Right renal pelvis (tissue), 4 donors: ENCODE measurements around the gene CEBPZOS. TPM values are rescaled to one million over a fixed set of nuclear protein-coding genes. Genes with fewer than 3 reads are reported as not detected.

Source experiments
- DNase-seq, 4 donors: peaks; one replicate each; pipeline ENCODE4 v3.0.0-alpha.2; 2013; ENCODE audit warnings: low read depth in 4 of 4, low spot score in 3 of 4, missing footprints in 1 of 4
- polyA plus RNA-seq, 4 donors: library from polyadenylated mRNA; unstranded; fragments of 120-200 nt; gene quantifications; one replicate each; pipeline ENCODE4 v1.2.1, GENCODE V29; 2013; ENCODE audit not compliant: insufficient read length in 4 of 4

Gene CEBPZOS
- 10 to 100 TPM; 49.8 to 68.2 (median 61.7) TPM for polyA plus RNA-seq

DNA sequence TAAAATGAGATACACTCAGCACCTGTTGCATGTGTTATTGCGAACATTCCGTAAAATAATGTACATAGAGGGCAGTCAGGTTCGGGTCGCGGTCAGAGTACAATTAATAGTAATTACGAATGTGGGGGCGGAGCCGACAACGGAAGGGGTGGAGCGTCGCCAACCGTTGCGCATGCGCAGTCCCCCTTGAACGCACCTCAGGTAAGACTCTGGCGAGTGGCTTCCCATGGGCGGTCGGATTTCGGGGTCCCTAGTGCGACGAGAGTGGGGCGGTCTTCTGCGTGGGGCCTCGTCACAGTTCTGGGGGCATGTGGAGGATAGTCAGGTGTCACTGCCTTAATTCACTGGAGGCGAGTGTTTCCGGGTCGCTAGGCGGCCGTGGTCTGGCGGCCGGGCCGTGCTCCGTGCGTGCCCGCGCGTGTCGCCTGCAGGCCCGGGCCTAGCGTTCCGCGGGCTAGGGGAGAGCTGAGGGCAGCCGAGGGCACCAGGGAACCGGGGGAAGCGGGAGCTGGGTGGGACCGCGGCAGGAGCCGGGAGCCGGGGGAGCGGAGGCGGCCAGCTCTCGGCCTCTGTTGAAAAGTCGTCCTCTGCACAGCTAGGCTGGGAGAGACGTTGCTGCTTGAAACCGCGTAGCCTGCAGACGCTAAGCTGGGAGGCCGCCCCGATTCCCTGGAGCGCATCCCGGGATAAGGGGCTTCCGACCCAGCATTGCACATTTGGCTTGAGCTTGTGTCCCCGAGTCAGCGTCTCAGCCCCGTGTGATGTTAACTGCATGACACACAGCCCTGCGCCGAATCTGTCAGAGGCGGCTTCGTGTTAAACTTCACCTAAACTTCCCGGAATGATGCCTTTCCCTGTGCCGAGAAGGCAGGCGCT is at the start of gene CEBPZOS:
TSS of gene CEBPZOS (plus strand) at position 177 of the 876 bp plus-strand sequence. CDS start 3,209 bp downstream, outside the sequence.
- peak; percentile 72 to 87 (median 76) for DNase-seq

DNA sequence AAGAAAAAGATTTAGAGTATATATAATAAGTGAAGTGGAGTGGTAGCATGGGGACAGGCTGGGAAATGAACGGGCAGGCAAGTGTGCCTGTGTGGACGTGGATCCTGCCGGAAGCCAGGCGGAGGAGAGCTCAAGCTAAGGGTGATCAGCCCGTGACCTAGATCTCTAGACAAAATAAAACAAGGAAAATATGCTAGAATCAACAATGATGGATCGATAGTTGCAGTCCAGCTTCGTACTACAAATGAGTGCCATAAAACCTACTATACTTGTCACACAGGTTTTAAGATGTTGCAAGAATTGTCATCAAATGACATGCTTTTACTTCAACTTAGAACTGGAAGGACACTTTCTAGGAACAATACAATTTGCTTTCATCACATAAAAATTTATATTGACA is 48.0 kb upstream of the CEBPZOS start:
- no peak for DNase-seq

DNA sequence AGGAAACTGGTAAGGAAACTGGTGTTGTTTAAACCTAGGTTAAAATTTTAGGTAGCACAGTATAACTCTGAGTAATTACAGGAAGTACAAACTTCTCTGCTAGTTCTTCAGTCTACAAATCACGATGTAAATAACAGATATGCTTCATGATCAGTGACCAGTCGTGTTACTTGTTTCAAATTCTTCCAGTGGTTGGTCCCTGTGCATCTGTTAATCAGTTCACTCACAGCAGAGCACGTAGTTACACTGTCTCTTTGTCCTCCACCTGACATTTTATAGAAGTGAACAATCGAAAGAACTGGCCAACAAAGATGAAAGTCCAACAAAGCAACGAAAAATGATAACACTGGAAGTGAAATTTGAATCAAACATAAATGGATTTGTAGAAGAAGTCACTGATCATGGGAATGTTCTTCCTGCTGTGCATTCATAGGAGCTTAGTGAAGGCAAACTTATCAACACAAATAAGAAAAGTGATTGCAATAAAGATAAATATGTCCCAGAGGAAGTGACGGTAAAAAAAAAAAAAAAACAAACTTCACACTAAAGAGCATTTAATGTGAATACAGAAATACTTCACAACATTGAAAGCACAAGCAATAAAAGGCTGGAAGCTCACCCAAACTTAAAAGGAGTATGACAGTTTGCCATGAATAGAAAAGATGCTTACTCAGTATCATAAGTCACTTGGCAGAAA is 46.5 kb upstream of the CEBPZOS start:
- DNase-seq: no peak

DNA sequence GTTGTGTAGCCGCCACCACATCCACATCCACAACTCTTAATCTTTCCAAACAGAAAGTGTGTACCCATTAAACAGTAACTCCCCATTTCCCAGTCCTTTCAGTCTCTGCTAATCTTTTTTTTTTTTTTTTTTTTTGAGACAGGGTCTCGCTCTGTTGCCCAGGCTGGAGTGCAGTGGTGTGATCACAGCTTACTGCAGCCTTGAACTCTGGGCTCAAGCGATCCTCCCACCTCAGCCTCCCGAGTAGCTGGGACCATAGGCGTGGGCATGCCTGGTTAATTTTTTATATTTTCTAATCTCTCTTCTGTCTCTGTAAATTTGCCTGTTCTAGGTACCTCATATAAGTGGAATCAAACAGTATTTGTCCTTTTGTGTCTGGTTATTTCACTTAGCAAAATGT is 43.1 kb upstream of the CEBPZOS start:
- no peak for DNase-seq

DNA sequence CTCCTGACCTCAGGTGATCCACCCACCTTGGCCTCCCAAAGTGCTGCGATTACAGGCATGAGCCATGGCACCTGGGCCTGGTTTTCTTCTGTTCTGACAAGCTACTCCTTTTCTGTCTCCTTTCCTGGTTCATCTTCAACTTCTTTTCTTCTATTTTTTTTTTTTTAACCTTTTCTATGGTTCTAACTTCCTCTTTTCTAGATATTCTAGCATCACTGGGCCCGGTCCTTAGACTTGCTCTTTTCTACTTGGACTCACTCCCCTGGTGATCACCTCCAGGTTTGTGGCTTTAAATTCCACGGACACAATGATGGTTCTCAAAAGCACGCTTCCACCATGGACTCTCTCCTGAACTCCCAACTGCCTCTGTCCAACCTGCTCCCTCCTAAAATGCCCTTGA is 41.5 kb upstream of the CEBPZOS start:
- no peak for DNase-seq

DNA sequence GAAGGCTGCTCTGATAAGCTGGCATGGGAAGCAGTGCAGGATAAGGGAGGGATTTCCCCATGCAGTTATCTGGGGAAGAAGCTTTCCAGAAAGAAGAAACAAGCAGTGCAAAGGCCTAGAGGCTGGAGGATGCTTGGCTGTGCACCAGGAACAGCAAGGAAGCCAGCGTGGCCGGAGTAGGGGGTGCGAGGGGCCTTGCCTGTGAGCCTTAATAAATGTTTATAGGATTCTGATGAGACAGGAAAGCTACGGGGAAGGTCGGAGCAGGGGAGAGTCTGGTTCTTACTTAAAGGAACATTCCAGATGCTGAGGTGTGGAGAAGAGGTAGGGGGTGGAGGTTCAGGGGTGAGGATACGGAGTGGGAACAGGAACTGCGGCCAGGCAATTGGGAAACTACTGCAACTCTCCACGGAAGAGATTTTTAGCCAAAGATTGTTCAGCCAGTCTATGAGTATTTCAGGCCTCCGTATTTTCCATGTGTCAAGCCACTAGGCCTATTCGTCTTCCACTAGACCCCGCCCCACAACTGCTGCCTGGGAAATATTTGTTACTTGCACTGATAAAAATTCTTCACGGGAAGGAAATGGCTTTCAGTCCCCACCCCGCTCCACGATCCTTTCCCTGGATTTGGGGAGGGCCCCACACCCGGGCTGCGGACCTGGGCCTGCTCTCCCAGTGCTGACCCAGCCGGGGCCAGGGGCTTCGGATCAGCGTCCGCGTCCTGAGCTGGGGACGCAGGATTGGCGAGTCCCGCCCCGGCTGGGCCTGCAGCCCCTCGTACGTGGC is 40.0 kb upstream of the CEBPZOS start:
- peak in 3 of 4 donors; percentile 53 to 64 (median 58) for DNase-seq

DNA sequence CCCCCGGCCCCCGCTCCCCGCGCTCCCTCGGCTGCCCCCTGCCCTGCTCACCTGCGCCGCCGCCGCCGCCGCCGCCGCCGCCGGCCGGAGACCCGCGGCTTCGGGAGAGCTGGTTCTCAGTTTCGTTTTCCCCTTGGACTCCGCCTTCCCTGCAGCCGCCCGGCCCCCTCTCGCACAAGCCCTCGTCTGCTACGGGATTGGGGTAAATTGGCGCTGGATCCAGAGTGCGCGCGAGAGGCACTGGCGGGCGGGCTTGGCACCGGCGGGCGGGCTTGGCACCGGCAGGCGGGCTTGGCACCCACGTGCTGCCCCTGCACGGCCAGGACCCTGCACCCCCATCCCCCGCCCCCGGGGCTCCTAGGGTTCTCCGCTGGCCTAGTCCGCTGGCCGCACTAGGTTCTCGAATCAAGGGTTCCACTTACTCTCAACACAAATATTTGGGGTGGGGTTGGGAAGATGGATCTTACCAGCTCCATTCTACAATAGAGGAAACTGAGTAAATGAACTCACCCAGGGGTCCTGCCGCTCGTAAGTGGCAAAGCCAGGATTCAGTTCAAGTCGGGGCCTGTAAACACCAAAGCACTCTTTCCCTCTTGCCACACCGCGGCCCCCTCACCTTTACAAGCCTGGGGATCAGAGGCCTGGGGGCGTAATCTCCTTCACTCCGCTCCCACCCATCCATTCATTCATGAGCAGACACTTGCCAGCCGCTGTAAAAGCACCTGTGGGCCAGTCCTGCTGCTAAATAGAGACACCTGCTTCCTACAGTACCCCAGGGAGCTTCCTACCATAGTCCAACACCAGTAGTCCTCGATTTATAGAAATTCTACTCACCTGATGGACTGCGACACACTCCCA is 39.2 kb upstream of the CEBPZOS start, which contains the start of gene EIF2AK2:
TSS of gene EIF2AK2 (minus strand) at position 124 of the 858 bp plus-strand sequence. CDS start 9,174 bp downstream, outside the sequence.
- peak in 3 of 4 donors; percentile 41 to 61 (median 61) for DNase-seq

DNA sequence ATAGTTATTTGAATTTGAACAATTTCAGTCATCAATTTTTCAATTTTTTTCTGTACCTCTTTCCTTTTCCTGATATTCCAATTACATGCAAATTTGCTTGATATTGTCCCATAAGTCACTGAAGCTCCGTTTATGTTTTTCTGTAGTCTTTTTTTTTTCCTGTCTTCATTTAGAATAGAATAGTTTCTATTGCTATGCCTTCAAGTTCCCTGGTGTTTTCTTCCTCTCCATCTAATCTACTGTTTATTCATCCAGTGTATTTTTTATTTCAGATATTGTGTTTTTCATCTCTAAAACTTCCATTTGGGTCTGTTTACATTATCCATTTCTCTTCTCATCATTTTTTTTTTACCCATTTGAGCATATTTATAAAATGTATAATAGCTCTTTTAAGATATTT is 31.5 kb upstream of the CEBPZOS start:
- DNase-seq: no peak

DNA sequence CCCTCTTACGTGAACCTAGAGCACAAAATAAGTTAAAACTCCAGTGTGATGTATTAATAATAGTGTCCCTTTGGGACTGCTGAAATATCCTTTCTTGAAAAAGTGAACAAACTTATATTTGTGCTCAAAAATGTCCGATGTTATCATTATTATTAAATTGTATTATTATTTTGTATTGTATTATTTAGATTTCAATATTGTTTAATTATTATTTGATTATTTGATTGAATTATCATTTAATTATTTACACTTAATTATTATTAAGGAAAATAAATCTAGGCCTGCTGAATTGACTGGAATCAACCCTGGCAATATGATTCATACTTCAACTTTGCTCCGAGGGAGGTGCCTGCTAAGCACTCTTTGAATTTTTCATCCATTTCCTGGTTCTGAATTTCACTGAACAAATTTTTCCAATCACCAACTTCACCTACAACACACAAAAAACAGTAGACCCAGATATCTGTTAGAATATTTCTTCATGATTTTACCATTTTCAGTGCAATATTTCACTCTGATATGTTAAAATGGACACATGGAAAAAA is 28.6 kb upstream of the CEBPZOS start:
- no peak for DNase-seq

DNA sequence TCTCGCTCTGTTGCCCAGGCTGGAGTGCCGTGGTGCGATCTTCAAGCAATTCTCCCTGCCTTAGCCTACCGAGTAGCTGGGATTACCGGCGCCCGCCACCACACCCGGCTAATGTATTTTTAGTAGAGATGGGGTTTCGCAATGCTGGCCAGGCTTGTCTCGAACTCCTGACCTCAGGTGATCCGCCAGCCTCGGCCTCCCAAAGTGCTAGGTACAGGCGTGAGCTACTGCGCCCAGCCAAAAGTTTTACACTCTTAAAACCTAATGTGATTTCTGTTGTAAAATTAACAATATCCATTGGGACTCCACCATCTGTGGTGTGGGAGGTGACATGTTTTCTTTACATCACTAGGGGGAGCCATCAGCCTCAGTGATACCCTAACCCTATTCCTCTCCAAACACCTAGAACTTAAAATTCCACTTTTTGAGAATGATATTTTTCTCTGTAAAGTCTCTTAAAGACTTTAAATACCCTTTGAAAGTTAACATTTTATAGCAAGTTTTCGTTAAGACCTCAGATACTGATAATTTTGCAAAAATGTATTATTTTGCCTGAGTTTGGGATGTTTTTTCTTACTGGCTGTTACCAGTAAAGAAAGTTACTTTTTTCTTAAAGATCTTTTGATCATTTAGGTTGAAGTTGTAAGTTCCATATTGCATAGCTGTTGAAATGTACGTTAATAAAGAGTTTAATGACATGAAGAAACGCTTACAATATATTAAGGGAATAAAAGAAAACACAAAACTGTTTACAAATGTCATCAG is 27.9 kb upstream of the CEBPZOS start:
- DNase-seq: peak in 2 of 4 donors; percentile 5 to 12

DNA sequence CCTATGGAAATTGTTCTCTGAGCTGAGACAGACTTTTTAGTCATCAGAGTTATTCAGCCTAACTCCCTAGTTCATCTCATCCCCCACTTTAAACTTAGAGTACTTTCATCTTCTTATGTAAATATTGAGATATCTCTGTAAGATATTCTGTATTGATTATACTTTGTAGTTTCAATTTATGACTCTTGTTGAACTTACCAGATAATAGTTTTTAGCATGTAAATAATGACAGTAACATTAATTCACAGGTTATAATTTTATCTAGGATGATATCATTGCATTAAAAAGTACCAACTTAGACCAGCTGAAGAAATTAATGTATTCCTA is 24.7 kb upstream of the CEBPZOS start:
- DNase-seq: no peak

DNA sequence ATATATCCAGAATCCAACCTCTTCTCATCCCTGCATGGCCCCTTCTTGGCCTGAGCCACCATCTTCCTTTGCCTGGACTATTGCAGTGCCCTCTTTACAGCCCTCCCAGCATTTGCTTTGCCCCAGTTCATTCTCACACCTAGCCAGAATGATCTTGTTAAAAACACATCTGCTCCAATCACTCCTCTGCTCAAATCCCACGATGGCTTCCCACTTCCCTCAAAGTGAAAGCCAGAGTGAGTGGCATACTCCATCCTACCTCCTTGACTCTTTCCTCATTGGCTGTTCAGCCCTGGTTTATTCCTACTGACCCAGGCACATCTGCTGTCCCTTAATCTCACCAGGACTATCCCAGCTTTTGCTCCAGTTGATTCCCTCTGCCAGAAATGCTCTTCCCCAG is 22.6 kb upstream of the CEBPZOS start:
- DNase-seq: no peak

DNA sequence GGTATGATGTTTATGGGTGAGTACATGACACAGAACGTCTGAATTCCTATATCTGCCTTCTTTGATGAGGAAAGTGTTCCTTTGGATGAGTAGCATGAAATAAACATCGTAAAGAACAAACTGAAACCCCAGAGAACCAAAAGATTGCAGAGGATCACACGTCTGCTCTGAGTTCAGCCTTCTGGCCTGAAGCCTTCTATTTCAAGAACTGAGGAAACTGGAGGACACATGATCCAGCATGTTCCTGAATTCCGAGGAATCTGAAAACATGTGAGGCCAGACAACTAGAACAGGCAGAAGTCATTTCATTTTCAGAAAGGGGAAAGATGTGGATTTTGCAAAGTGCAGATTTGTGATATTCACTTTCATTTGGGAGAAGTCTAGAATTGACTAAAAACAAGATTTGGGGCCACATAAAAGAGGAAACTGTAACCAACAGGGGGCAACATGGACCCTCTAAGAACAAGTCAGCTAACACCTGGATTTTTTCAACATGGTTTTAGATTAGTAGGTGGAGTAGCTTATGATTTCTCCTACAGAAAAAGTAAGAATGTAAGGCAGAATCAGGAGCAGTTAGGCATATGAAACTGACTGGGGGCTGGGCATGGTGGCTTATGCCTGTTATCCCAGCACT is 16.2 kb upstream of the CEBPZOS start:
- DNase-seq: no peak

DNA sequence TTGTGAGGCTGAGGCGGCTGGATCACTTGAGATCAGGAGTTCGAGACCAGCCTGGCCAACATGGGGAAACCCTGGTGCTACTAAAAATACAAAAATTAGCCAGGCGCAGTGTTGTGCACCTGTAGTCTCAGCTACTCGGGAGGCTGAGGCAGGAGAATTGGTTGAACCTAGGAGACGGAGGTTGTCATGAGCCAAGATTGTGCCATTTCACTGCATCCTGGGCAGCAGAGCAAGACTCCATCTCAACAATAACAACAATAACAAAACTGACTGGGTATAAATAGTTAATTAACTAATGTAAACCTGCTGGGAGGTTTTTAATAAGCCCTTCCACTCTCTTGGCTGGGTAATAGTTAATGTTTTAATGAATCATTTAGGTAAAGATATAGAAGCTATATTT is 15.7 kb upstream of the CEBPZOS start:
- no peak for DNase-seq

DNA sequence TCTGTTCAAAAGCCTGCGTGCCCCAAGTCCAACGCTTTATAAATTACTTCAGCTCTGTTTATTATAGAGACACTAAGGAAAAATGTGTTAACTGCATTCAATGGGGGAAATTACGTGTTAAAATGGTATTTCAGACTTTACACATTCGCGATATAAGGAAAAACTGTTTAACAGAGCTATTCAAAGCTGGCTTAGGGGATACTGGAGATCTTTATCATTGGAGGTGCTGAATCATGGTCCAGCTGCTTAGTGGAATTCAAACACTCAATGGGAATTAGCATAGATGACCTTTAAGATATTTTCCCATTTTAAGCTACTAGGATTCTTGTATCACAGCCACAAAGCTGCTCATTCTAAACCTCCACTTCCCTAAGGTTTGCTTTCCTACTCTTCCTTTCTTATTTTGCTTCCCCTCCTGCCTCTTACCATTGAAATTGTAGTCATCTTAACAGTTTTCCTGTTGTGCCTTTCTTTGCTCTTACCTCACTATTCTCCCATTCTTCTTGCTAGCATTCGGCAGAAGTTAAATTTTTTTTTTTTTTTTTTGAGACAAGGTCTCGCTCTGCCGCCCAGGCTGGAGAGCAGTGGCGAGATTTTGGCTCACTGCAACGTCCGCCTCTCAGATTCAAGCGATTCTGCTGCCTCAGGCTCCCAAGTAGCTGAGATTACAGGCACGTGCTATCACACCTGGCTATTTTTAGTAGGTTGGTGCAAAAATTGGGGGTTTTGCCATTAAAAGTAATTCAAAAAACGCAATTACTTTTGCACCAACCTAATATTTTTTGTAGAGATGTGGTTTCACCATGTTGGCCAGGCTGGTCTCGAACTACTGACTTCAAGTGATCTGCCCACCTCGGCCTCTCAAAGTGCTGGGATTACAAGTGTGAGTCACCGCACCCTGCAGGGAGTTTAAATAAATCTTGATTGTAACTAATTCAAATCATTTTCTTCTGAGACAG is 14.3 kb upstream of the CEBPZOS start:
- no peak for DNase-seq

DNA sequence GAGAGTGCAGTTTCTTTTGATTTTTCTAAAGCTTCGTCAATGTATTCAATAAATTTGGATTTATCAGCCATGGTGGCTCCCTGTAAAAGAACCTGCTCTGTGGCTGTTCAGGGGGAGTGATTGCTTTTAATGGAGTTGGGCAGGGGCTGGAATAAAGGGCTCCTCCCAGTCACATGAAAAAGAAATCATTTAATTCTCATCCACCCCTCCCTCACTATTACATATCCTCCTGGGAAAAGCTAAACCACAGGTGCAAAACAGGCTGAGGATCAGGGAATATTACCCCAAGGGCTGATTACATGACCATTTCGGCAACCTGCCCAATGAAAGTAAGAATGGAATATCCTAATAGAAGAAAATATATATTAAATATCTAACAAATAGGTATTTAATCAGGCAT is 7.7 kb upstream of the CEBPZOS start, which contains the start of gene SULT6B1:
TSS of gene SULT6B1 (minus strand) at position 101 of the 400 bp plus-strand sequence. CDS start at position 71, 30 bp downstream.
- DNase-seq: no peak

DNA sequence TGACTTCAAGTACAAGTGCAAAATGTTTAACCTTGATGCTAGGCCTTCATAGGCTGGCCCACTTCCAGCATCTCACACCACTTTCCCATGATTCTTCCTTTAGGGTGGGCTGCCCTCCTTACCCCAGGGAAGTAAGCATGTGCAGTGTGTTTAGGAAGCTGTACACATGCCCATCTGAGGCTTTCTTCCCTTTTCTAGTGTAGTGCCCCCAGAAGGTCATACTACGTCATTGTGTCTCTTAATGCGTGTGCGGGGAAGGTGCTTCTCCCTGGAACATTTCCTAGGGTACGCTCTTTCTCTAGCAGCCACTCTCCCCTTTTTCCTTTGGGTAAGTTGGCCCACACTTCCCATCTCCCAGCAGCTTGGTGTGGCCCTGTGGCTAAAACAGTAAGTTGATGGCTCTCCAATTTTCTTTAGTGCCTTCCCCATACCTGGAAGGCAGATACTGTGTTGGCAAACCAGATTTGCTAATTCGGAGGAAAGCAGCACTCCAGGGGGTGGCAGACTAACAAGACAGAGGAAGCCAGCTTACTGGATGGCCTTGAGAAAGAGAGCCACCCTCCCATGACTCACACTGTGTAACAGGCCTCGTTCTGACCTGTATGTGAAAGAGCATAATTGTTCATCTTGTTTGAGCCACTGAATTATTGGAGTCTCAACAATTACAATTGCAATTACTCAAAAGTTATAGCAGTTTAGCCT is 6.7 kb upstream of the CEBPZOS start:
- DNase-seq: no peak
